A673 (cell line): ENCODE data around the gene GJD2. TPM values are rescaled to one million over a fixed set of nuclear protein-coding genes. Genes with fewer than 3 reads are reported as not detected.

Source experiments
- BruUV-seq: library from RNA; stranded (reverse); fragments of 400-500 nt; replicated peaks from 2 replicates; lab custom pipeline; 2021; lab: Mats Ljungman, UMichigan
- CTCF ChIA-PET: fragments of 300-600 bp; sonication (Branson Sonifier 250); formaldehyde crosslinking; loops from one replicate; lab custom pipeline; 2022; ENCODE audit warnings: antibody characterized with exemption; lab: Charles Lee
- POLR2A ChIA-PET: fragments of 300-600 bp; sonication (Branson Sonifier 250); formaldehyde crosslinking; loops from one replicate; lab custom pipeline; 2022; ENCODE audit warnings: antibody characterized with exemption; ENCODE audit not compliant: low non-redundant PET; lab: Charles Lee
- DNase-seq: peaks from one replicate; pipeline ENCODE4 v3.0.0-alpha.2; 2015; ENCODE audit warnings: low spot score
- H3K27ac ChIP-seq: fragments of 200-600 bp; sonication (generic); 2 replicates; pipeline ENCODE4 v1.5.1; 2016; ENCODE audit warnings: mixed run types, low read depth, mild to moderate bottlenecking, mixed read lengths, antibody characterized with exemption, low read length; ENCODE audit not compliant: poor library complexity, severe bottlenecking
- H3K27me3 ChIP-seq: fragments of 200-600 bp; sonication (generic); replicated peaks from 2 replicates; pipeline ENCODE4 v1.6.1; 2017; ENCODE audit warnings: mixed run types, low read depth, mild to moderate bottlenecking, mixed read lengths, antibody characterized with exemption, low read length; ENCODE audit not compliant: insufficient read depth, poor library complexity
- H3K36me3 ChIP-seq: fragments of 200-600 bp; sonication (generic); 2 replicates; pipeline ENCODE4 v1.6.1; 2016; ENCODE audit warnings: mixed run types, mild to moderate bottlenecking, mixed read lengths, antibody characterized with exemption, low read length; ENCODE audit not compliant: insufficient read depth, poor library complexity, severe bottlenecking
- H3K4me1 ChIP-seq: fragments of 200-600 bp; sonication (generic); 2 replicates; pipeline ENCODE4 v1.6.1; 2017; ENCODE audit warnings: mixed run types, mild to moderate bottlenecking, mixed read lengths, antibody characterized with exemption, low read length; ENCODE audit not compliant: insufficient read depth, poor library complexity, severe bottlenecking
- H3K4me3 ChIP-seq: fragments of 200-600 bp; sonication (generic); 2 replicates; pipeline ENCODE4 v1.5.1; 2016; ENCODE audit warnings: low read depth, mixed run types, mild to moderate bottlenecking, mixed read lengths, low read length; ENCODE audit not compliant: poor library complexity, severe bottlenecking
- H3K9me3 ChIP-seq: fragments of 200-600 bp; sonication (generic); 2 replicates; pipeline ENCODE4 v1.6.1; 2016; ENCODE audit warnings: mixed run types, low read depth, mild to moderate bottlenecking, mixed read lengths, antibody characterized with exemption, low read length; ENCODE audit not compliant: poor library complexity, severe bottlenecking
- CTCF ChIP-seq: fragments of 300-800, 200-600 bp; sonication (generic); conservative IDR thresholded peaks from 2 replicates; pipeline ENCODE4 v1.5.1; 2017; ENCODE audit warnings: low read depth, mild to moderate bottlenecking, antibody characterized with exemption, low read length, moderate library complexity, mixed read lengths
- EZH2 ChIP-seq: fragments of 200-600 bp; sonication (generic); IDR thresholded peaks from 2 replicates; pipeline ENCODE4 v1.6.1; 2017; ENCODE audit warnings: borderline replicate concordance, low read depth, mild to moderate bottlenecking, mixed read lengths, antibody characterized with exemption, low read length; ENCODE audit not compliant: poor library complexity, severe bottlenecking
- intact Hi-C: fragments of 100-400 bp; cut with micrococcal nuclease; formaldehyde crosslinking; loops from one replicate; pipeline ENCODE4 v1.10.0; 2022; ENCODE audit not compliant: unreplicated experiment
- total RNA-seq: library from RNA; stranded (reverse); gene quantifications from 2 replicates; pipeline ENCODE4 v1.2.3, GENCODE V29; 2021

Gene GJD2
- total RNA-seq, 1 experiment from 2014 or later = not detected

- no peak for DNase-seq
- H3K9me3 ChIP-seq = no peaks in the 10 kb centered on the region
- ChIA-PET CTCF (no interaction called here), POLR2A (no interaction called here)
- no peak for TF ChIP-seq EZH2
- no peak for TF ChIP-seq CTCF
- intact Hi-C loops = loop anchor here (2.0 kb wide), 1 partner anchor 13 kb away; no protein-coding TSS in a partner anchor
- H3K27ac ChIP-seq = no peak overlapping the region
- no TSS peak for BruUV-seq
- no peak overlapping the region for H3K4me3 ChIP-seq
- no peaks in the 10 kb centered on the region for H3K4me1 ChIP-seq
- peaks cover 50% of the 10 kb centered on the region for H3K27me3 ChIP-seq
- no peaks in the 10 kb centered on the region for H3K36me3 ChIP-seq
These were observed 14.9 kb upstream of the GJD2 start for GRCh38 chr15:34769711-34770110.

- Histone ChIP-seq H3K4me1 (no peaks in the 10 kb centered on the region), H3K4me3 (no peak overlapping the region), H3K27ac (no peak overlapping the region), H3K36me3 (no peaks in the 10 kb centered on the region), H3K27me3 (peaks cover 39% of the 10 kb centered on the region), H3K9me3 (no peaks in the 10 kb centered on the region)
- POLR2A ChIA-PET = no interaction called here
- no TSS peak for BruUV-seq
- TF ChIP-seq CTCF (no peak), EZH2 (no peak)
- intact Hi-C loops = loop anchor here (2.0 kb wide), 1 partner anchor 14 kb away; no protein-coding TSS in a partner anchor
- CTCF ChIA-PET = no interaction called here
- no peak for DNase-seq
These were observed 13.7 kb upstream of the GJD2 start for GRCh38 chr15:34768530-34768929.

- Histone ChIP-seq H3K27ac (no peak overlapping the region), H3K4me3 (no peak overlapping the region), H3K36me3 (no peaks in the 10 kb centered on the region), H3K27me3 (peaks cover 35% of the 10 kb centered on the region), H3K9me3 (no peaks in the 10 kb centered on the region), H3K4me1 (no peaks in the 10 kb centered on the region)
- no TSS peak for BruUV-seq
- TF ChIP-seq CTCF (no peak), EZH2 (no peak)
- intact Hi-C loops = no loop called here
- no peak for DNase-seq
- CTCF ChIA-PET = no interaction called here
- POLR2A ChIA-PET = no interaction called here
These were observed 10.9 kb upstream of the GJD2 start for GRCh38 chr15:34765741-34766140.
